ENCODE results near the gene KRTAP4-7.

- no peak for TF ChIP-seq CEBPB (IDR thresholded peaks at IDR 0.05)
- TF ChIP-seq CTCF (IDR thresholded peaks at IDR 0.05): no peak
- no peak for TF ChIP-seq ESRRA (IDR thresholded peaks at IDR 0.05; ENCODE audit: borderline replicate concordance, low read length)
- no peak for TF ChIP-seq EP300 (IDR thresholded peaks at IDR 0.05)
- no peak for TF ChIP-seq POLR2A (IDR thresholded peaks at IDR 0.05; ENCODE audit: low read length)
- no peak for TF ChIP-seq TFCP2L1 (CRISPR knock-in tag; IDR thresholded peaks at IDR 0.05)
- TF ChIP-seq JUN (IDR thresholded peaks at IDR 0.05): no peak
- TF ChIP-seq RFX5 (IDR thresholded peaks at IDR 0.05): no peak
- TF ChIP-seq, protein P1, sequence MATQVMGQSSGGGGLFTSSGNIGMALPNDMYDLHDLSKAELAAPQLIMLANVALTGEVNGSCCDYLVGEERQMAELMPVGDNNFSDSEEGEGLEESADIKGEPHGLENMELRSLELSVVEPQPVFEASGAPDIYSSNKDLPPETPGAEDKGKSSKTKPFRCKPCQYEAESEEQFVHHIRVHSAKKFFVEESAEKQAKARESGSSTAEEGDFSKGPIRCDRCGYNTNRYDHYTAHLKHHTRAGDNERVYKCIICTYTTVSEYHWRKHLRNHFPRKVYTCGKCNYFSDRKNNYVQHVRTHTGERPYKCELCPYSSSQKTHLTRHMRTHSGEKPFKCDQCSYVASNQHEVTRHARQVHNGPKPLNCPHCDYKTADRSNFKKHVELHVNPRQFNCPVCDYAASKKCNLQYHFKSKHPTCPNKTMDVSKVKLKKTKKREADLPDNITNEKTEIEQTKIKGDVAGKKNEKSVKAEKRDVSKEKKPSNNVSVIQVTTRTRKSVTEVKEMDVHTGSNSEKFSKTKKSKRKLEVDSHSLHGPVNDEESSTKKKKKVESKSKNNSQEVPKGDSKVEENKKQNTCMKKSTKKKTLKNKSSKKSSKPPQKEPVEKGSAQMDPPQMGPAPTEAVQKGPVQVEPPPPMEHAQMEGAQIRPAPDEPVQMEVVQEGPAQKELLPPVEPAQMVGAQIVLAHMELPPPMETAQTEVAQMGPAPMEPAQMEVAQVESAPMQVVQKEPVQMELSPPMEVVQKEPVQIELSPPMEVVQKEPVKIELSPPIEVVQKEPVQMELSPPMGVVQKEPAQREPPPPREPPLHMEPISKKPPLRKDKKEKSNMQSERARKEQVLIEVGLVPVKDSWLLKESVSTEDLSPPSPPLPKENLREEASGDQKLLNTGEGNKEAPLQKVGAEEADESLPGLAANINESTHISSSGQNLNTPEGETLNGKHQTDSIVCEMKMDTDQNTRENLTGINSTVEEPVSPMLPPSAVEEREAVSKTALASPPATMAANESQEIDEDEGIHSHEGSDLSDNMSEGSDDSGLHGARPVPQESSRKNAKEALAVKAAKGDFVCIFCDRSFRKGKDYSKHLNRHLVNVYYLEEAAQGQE (IDR thresholded peaks at IDR 0.05): no peak
Measured at GRCh38 chr17:41125064-41125463, 41.1 kb downstream of the KRTAP4-7 start.
